ENCODE results near the gene A1BG. TPM values are rescaled to one million over a fixed set of nuclear protein-coding genes. Genes with fewer than 3 reads are reported as not detected.

Gene A1BG
- total and polyA plus RNA-seq, 2 of the 8 experiments (the other 6 are each of a cell fraction or from before 2014, with no cell fraction given), result 20.8 to 69.6 TPM

- H3K23me2 ChIP-seq (ENCODE audit: low read depth, low read length), result peaks cover under 1% of the 10 kb centered on the region; the same call in 1 of the 2 replicates
- peaks cover 0 to 2% (median 0%) of the 10 kb centered on the region in 4 experiments; a peak in 2 of 8 replicates for H3K36me3 ChIP-seq (ENCODE audit: control insufficient read depth in 2 of 4, insufficient read depth in 4 of 4, low read length in 3 of 4)
- H4K8ac ChIP-seq (ENCODE audit: extremely low read depth, insufficient read depth, low read length), result no peak overlapping the region
- no peak overlapping the region for H3K4me3 ChIP-seq (ENCODE audit: extremely low read depth in 1 of 4, insufficient read depth in 2 of 4, low read depth in 3 of 4, low read length in 4 of 4)
- no peaks in the 10 kb centered on the region for H3K79me2 ChIP-seq (ENCODE audit: control insufficient read depth in 1 of 2, insufficient read depth in 2 of 2, low read length in 2 of 2)
- H3K79me1 ChIP-seq (ENCODE audit: low read depth, low read length), result no peaks in the 10 kb centered on the region
- FAIRE-seq, result no peak
- no peak overlapping the region for H2BK120ac ChIP-seq (replicated peaks; ENCODE audit: low read depth, low read length)
- no peak overlapping the region for H4K5ac ChIP-seq (ENCODE audit: insufficient read length, low read depth, low read length)
- ChIA-PET POLR2A (ENCODE audit: partially characterized antibody) (interaction anchor here (2.1 to 7.6 kb wide), 2 partner anchors 8 to 19 kb away, joined by 8 to 94 read pairs; partner anchors contain the start of gene RPS5), CTCF (ENCODE audit: partially characterized antibody) (interaction anchor here (0.8 to 2.4 kb wide), 7 partner anchors 11 to 84 kb away, joined by 3 to 11 read pairs (median 4); partner anchors contain the start of gene ZNF324B)
- H2AK5ac ChIP-seq (ENCODE audit: low read depth, low read length), result no peak overlapping the region
- DNase-seq (ENCODE audit: low read depth in 1 of 2, low spot score in 2 of 2), result no peak
- no peak overlapping the region for H3K4ac ChIP-seq (replicated peaks; ENCODE audit: insufficient read length, low read depth, low read length)
- H2BK15ac ChIP-seq (ENCODE audit: low read length), result no peak overlapping the region
- H3K9me3 ChIP-seq (ENCODE audit: insufficient read depth in 2 of 2, low read depth in 1 of 2, low read length in 1 of 2), result no peaks in the 10 kb centered on the region
- WGBS, 2 experiments (ENCODE audit: extremely low coverage in 1 of 2, insufficient coverage in 1 of 2, insufficient read length in 1 of 2, insufficient replicate concordance in 2 of 2, low coverage in 1 of 2, low lambda C conversion rate in 2 of 2, missing lambda C conversion rate in 1 of 2), result 96% methylated on average over 66 of the region's 106 CpGs; no CpG with 5 or more reads in 1 of the 2 experiments
- H3K4me1 ChIP-seq (replicated peaks in 1 of 4; ENCODE audit: control insufficient read depth in 3 of 4, insufficient read depth in 4 of 4, low read length in 3 of 4), result no peaks in the 10 kb centered on the region
- peaks cover 0 to 3% of the 10 kb centered on the region in 2 experiments for H4K20me1 ChIP-seq (replicated peaks in 1 of 2; ENCODE audit: control insufficient read depth in 1 of 2, insufficient read depth in 2 of 2, low read length in 2 of 2)
- no peak overlapping the region for H3K56ac ChIP-seq (replicated peaks; ENCODE audit: insufficient read length, low read depth, low read length)
- no peak overlapping the region for H3K18ac ChIP-seq (ENCODE audit: extremely low read depth, low read length)
- H3K23ac ChIP-seq (ENCODE audit: insufficient read length), result no peak overlapping the region
- no peaks in the 10 kb centered on the region for H3K27me3 ChIP-seq (replicated peaks in 1 of 4; ENCODE audit: control insufficient read depth in 3 of 4, extremely low read depth in 1 of 4, insufficient read depth in 3 of 4, low read length in 3 of 4)
- no peak overlapping the region for H2AFZ ChIP-seq (ENCODE audit: low read length)
- H2BK12ac ChIP-seq (ENCODE audit: low read depth, low read length), result no peak overlapping the region
- no peak overlapping the region; a peak in 1 of 7 replicates for H3K9ac ChIP-seq (replicated peaks in 1 of 4; ENCODE audit: extremely low read depth in 1 of 4, low read depth in 3 of 4, low read length in 3 of 4)
- no peak overlapping the region for H3K14ac ChIP-seq (ENCODE audit: insufficient read length)
- no peak overlapping the region for H3K27ac ChIP-seq (ENCODE audit: low read depth, low read length)
- no peak overlapping the region for H2BK20ac ChIP-seq (ENCODE audit: low read length)
- H4K91ac ChIP-seq (replicated peaks; ENCODE audit: insufficient read length, low read length), result no peak overlapping the region
- H2BK5ac ChIP-seq (ENCODE audit: low read depth, low read length), result no peak overlapping the region
- no peak overlapping the region for H3K4me2 ChIP-seq (ENCODE audit: insufficient read depth in 1 of 2, low read depth in 2 of 2, low read length in 2 of 2)
- TF ChIP-seq HDAC2 (IDR thresholded peaks at IDR 0.05; ENCODE audit: borderline replicate concordance in 1 of 2, low read depth in 2 of 2, low read length in 2 of 2), result no peak
- no peak for TF ChIP-seq GABPA (IDR thresholded peaks at IDR 0.05; ENCODE audit: borderline replicate concordance, insufficient read depth, low read length)
- TF ChIP-seq SAP30 (IDR thresholded peaks at IDR 0.05; ENCODE audit: insufficient read depth, insufficient replicate concordance, low read length), result no peak
- TF ChIP-seq ASH2L (IDR thresholded peaks at IDR 0.05; ENCODE audit: low read length), result no peak
- no peak for TF ChIP-seq RXRA (IDR thresholded peaks at IDR 0.05; ENCODE audit: insufficient read depth, low read depth, low read length)
- TF ChIP-seq EP300 (IDR thresholded peaks at IDR 0.05; ENCODE audit: borderline replicate concordance in 1 of 2, low read depth in 2 of 2, low read length in 2 of 2), result no peak
- TF ChIP-seq KDM4A (IDR thresholded peaks at IDR 0.05; ENCODE audit: low read depth, low read length, severe bottlenecking), result no peak
- TF ChIP-seq CHD2 (IDR thresholded peaks at IDR 0.05; ENCODE audit: low read length), result no peak
- TF ChIP-seq CEBPB (IDR thresholded peaks at IDR 0.05; ENCODE audit: low read depth, low read length), result no peak
- no peak for TF ChIP-seq KDM1A (IDR thresholded peaks at IDR 0.05; ENCODE audit: borderline replicate concordance, low read length)
- TF ChIP-seq ATF3 (IDR thresholded peaks at IDR 0.05; ENCODE audit: insufficient read depth, low read depth, low read length), result no peak
These were observed 14.6 kb upstream of the A1BG start for GRCh38 chr19:58367698-58368454.
